Heart left ventricle (tissue), 13 donors: ENCODE data around the gene GALT.
A peak's percentile ranks its signal among the peaks of the same experiment; 100 is the strongest.

Experiments
- POLR2A ChIP-seq, 2 donors: fragments of 450-650 bp; IDR thresholded peaks; one replicate each; pipeline ENCODE4 v1.6.1; 2017; ENCODE audit warnings: antibody characterized with exemption in 2 of 2, mild to moderate bottlenecking in 2 of 2, moderate library complexity in 2 of 2
- TF ChIP-seq, protein P1 (sequence below), 12 donors: fragments of 200-600 bp; sonication (generic) in 4 of 12; IDR thresholded peaks; one replicate each; pipeline versions ENCODE4 v1.5.0 to v1.8.0; 2018 to 2022; ENCODE audit warnings: antibody characterized with exemption in 12 of 12, mild to moderate bottlenecking in 5 of 12
- donor health status: ischemic (EF 13 %, LVEDD 7.1; RV severe dilation, severe dysfunction).
- donor health status: DM: no; HTN: yes; CAD: no.
- donor health status: DM: no; HTN: no; CAD: no.
- donor health status: ischemic (EF 25% LVEDD 6.9; RV normal size, moderate dysfunction).
- donor health status: ischemic (EF 25% LVEDD 5.7; RV mildly dilated, moderate dysfunction).
- donor health status: ischemic (EF 35%, LVEDD 5.7; RV mildly dilated, moderate dysfunction).
- donor health status: nonischemic (EF 11% LVEDD 7.7; RV severe dilation, severe dysfunction).
- donor health status: DM: yes; HTN: yes; CAD: no.
- donor health status: PGD.
- donor health status: ischemic (EF 29% LVEDD 5.4; RV normal size, mild dysfunction).
- donor health status: nonischemic (EF 23%, LVEDD 6.1; RV moderate dilation, normal function).

- TF ChIP-seq, protein P1, sequence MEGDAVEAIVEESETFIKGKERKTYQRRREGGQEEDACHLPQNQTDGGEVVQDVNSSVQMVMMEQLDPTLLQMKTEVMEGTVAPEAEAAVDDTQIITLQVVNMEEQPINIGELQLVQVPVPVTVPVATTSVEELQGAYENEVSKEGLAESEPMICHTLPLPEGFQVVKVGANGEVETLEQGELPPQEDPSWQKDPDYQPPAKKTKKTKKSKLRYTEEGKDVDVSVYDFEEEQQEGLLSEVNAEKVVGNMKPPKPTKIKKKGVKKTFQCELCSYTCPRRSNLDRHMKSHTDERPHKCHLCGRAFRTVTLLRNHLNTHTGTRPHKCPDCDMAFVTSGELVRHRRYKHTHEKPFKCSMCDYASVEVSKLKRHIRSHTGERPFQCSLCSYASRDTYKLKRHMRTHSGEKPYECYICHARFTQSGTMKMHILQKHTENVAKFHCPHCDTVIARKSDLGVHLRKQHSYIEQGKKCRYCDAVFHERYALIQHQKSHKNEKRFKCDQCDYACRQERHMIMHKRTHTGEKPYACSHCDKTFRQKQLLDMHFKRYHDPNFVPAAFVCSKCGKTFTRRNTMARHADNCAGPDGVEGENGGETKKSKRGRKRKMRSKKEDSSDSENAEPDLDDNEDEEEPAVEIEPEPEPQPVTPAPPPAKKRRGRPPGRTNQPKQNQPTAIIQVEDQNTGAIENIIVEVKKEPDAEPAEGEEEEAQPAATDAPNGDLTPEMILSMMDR (IDR thresholded peaks at IDR 0.05) = peak in 3 of 12 donors; percentile 15 to 30 (median 19)
- no peak for TF ChIP-seq POLR2A (IDR thresholded peaks at IDR 0.05)
Measured at GRCh38 chr9:34665067-34665380, 18.5 kb downstream of the GALT start.
